HepG2 (cell line): Measurements from ENCODE around the gene GRK6. TPM values are rescaled to one million over a fixed set of nuclear protein-coding genes. Genes with fewer than 3 reads are reported as not detected.

Experiments used
- AHR ChIP-seq: IDR thresholded peaks from 2 replicates; pipeline ENCODE4 v1.6.1; 2018; ENCODE audit warnings: missing genetic modification reagents, missing compliant biosample characterization
- CSRNP2 ChIP-seq: sonication (generic); formaldehyde crosslinking; conservative IDR thresholded peaks from 2 replicates; pipeline ENCODE4 v1.8.0; 2022; ENCODE audit warnings: low read depth, missing genetic modification reagents
- ETS1 ChIP-seq: sonication (generic); formaldehyde crosslinking; IDR thresholded peaks from 2 replicates; pipeline ENCODE4 v1.4.0; 2020; ENCODE audit warnings: missing genetic modification reagents
- FOXO4 ChIP-seq: sonication (generic); formaldehyde crosslinking; conservative IDR thresholded peaks from 2 replicates; pipeline ENCODE4 v1.8.1; 2023; ENCODE audit warnings: missing genetic modification reagents
- HES4 ChIP-seq: sonication (generic); formaldehyde crosslinking; IDR thresholded peaks from 2 replicates; pipeline ENCODE4 v1.9.0; 2021; ENCODE audit warnings: mild to moderate bottlenecking, missing genetic modification reagents, borderline replicate concordance
- KLF9 ChIP-seq: IDR thresholded peaks from 2 replicates; pipeline ENCODE4 v1.6.1; 2016; ENCODE audit warnings: low read depth
- RBFOX2 ChIP-seq: fragments of 200-400 bp; formaldehyde crosslinking; IDR thresholded peaks from 2 replicates; pipeline ENCODE4 v1.6.1; 2017; ENCODE audit warnings: low read depth, mild to moderate bottlenecking, low read length
- TBL1XR1 ChIP-seq: fragments of 150-350 bp; IDR thresholded peaks from 2 replicates; pipeline ENCODE4 v1.6.1; 2014; ENCODE audit warnings: borderline replicate concordance, low read length; ENCODE audit not compliant: partially characterized antibody
- TEAD3 ChIP-seq: optimal IDR thresholded peaks from 2 replicates; pipeline ENCODE3; 2016; ENCODE audit warnings: borderline replicate concordance
- TFAP4 ChIP-seq: sonication (generic); IDR thresholded peaks from 2 replicates; pipeline ENCODE4 v1.6.1; 2016; ENCODE audit warnings: low read depth, borderline replicate concordance
- TOPORS ChIP-seq: sonication (generic); formaldehyde crosslinking; IDR thresholded peaks from 2 replicates; pipeline ENCODE4 v1.8.0; 2023; ENCODE audit warnings: mild to moderate bottlenecking, missing genetic modification reagents
- USF2 ChIP-seq, 2 experiments: sonication (generic) in 1 of 2; formaldehyde crosslinking in 1 of 2; IDR thresholded peaks; 2 replicates each; pipeline versions ENCODE4 v1.5.1 to v1.6.1; 2011 to 2020; ENCODE audit warnings: borderline replicate concordance in 1 of 2, low read depth in 1 of 2, low read length in 1 of 2, mild to moderate bottlenecking in 1 of 2, missing genetic modification reagents in 1 of 2, moderate library complexity in 1 of 2
- ZKSCAN1 ChIP-seq: fragments of 150-350 bp; IDR thresholded peaks from 2 replicates; pipeline ENCODE4 v1.6.1; 2014; ENCODE audit warnings: low read length
- ZMAT3 ChIP-seq: sonication (generic); formaldehyde crosslinking; conservative IDR thresholded peaks from 2 replicates; pipeline ENCODE4 v1.7.0; 2021; ENCODE audit warnings: missing genetic modification reagents
- ZNF281 ChIP-seq: sonication (generic); formaldehyde crosslinking; IDR thresholded peaks from 2 replicates; pipeline ENCODE4 v1.4.0; 2020; ENCODE audit warnings: missing genetic modification reagents, borderline replicate concordance
- ZNF660 ChIP-seq: sonication (generic); formaldehyde crosslinking; IDR thresholded peaks from 2 replicates; pipeline ENCODE4 v1.5.1; 2020; ENCODE audit warnings: mild to moderate bottlenecking, low read depth, missing genetic modification reagents, borderline replicate concordance
- ZNF773 ChIP-seq: sonication (generic); formaldehyde crosslinking; IDR thresholded peaks from 2 replicates; pipeline ENCODE4 v1.4.0; 2020; ENCODE audit warnings: missing genetic modification reagents, borderline replicate concordance
- ZNF792 ChIP-seq: IDR thresholded peaks from 2 replicates; pipeline ENCODE4 v1.6.1; 2016
- polyA plus RNA-seq, 8 experiments: library from polyadenylated mRNA; depleted of rRNA in 3 of 8; stranded (reverse) in 7 of 8; unstranded in 1 of 8; fragments of >200 nt; fragmentation: Illumina TruSeq in 4 of 8; extraction: Trizol in 4 of 8; gene quantifications; 2 replicates each; pipeline versions ENCODE4 v1.2.1 to v1.2.3, GENCODE V29; 2011 to 2016; ENCODE audit warnings: low read depth in 4 of 8, missing spikeins in 1 of 8, mixed read lengths in 1 of 8; ENCODE audit not compliant: insufficient read depth in 1 of 8
- total RNA-seq, 5 experiments: library from RNA; depleted of rRNA; stranded (reverse); fragments of >200 nt; fragmentation: Illumina TruSeq; extraction: Trizol; gene quantifications; 2 replicates each; pipeline ENCODE4 v1.2.3, GENCODE V29; 2016; ENCODE audit warnings: low read depth in 1 of 5

GRK6 gene
- total and polyA plus RNA-seq, 2 of the 13 experiments (the other 11 are each of a cell fraction or from before 2014, with no cell fraction given), result 13.2 to 19.9 TPM

GRCh38 chr5:177425801-177426565 is 493 bp upstream of the GRK6 start (continued):
- TF ChIP-seq TBL1XR1 (no peak), ZMAT3 (CRISPR knock-in tag) (0 out of 2 replicates have a peak, but pooled peaks have one; percentile 27), AHR (CRISPR knock-in tag) (peak; percentile 24; the same call in 1 of the 2 replicates), TFAP4 (peak; percentile 77), HES4 (CRISPR knock-in tag) (0 out of 2 replicates have a peak, but pooled peaks have one; percentile 38), ZNF281 (CRISPR knock-in tag) (0 out of 2 replicates have a peak, but pooled peaks have one; percentile 34), FOXO4 (CRISPR knock-in tag) (peak; percentile 60; the same call in 1 of the 2 replicates), RBFOX2 (peak; percentile 86), ZKSCAN1 (no peak), ZNF792 (CRISPR knock-in tag) (peak; percentile 55), ETS1 (CRISPR knock-in tag) (0 out of 2 replicates have a peak, but pooled peaks have one; percentile 13), TEAD3 (CRISPR knock-in tag) (peak; percentile 12), TOPORS (CRISPR knock-in tag) (peak; percentile 15; the same call in 1 of the 2 replicates), ZNF773 (CRISPR knock-in tag) (no peak), CSRNP2 (CRISPR knock-in tag) (no peak), KLF9 (CRISPR knock-in tag) (no peak), USF2 (IDR thresholded peaks at IDR 0.05; ENCODE audit: low read depth, low read length) (no peak), USF2 (CRISPR knock-in tag; IDR thresholded peaks at IDR 0.05; ENCODE audit: borderline replicate concordance) (peak; percentile 80; the same call in 1 of the 2 replicates), ZNF660 (no peak)
